Measurements from ENCODE around the gene TRH. TPM values are rescaled to one million over a fixed set of nuclear protein-coding genes. Genes with fewer than 3 reads are reported as not detected.
"Not testable (repeated sequence)": the region's sequence is repeated elsewhere in the genome, so short reads cannot be mapped to it uniquely, and the experiment has no call there.

TRH gene
- polyA plus RNA-seq, 1 donor: 0.34 TPM

DNA sequence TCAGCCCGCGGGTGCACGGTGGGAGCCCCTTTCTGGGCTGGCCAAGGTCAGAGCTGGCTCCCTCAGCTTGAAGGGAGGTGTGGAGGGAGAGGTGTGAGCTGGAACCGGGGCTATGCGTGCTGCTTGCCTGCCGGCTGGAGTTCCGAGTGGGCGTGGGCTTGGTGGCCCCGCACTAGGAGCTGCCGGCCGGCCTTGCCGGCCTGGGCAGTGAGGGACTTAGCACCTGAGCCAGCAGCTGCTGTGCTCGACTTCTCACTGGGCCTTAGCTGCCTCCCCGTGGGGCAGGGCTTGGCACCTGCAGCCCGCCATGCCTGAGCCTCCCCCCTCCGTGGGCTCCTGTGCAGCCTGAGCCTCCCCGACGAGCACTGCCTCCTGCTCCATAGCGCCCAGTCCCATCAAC, 36.0 kb downstream of the TRH start:
- no peak for DNase-seq (ENCODE audit: low read depth)

DNA sequence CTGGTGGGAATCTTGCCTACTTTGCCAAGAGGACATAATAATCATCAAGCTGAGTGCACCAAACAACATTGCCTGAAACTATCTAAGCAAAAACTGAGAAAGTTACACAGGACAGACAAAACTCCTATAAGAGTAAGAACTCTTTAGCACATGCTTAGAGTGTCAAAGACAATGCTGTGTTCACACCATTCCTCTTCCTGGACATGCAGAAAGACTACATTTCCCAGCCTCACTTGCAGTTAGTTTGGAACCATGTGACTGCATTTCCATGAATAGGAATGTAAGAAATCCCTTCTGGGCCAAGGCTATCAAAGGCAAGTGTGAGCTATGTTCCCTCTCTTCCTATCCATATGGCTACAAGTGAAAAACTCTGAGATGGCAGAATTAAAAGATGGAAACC, 37.6 kb downstream of the TRH start:
- not testable (repeated sequence) for DNase-seq (ENCODE audit: low read depth)

DNA sequence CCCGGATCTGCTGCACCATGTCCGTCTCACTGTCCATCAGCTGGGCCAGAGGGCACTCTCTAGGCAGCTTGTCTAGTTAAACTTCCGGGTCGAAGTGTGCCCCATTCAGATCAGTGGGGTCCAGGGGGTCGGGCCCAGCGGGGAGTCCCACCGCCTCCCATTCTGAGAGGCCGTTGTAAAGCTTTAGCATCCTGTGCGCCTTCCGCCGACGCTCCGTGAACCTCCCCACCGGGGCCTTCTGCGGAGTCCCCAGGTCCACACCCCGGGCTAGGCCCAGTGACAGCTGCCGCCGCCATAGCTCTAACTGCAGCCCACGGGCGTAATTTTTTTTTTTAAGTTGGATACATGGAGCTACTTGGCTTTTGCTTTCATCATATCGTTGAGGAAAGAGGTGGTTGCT, 38.7 kb downstream of the TRH start:
- DNase-seq (ENCODE audit: low read depth): not testable (repeated sequence)

DNA sequence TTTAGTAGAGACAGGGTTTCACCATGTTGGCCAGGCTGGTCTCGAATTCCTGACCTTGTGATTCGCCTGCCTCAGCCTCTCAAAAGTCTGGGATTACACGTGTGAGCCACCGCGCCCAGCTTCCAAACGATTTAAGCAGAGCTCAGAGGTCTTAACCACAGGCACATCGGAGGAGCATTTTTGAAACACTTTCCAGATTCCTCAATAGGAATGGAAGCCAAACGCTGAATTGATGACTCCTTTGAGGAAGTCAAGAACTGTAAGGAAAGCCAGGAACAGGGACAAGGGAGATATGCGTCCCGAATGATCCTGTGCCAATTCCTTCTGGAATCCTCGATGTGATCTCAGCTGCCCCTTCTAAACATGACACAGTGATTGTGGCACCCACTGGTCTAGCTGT, 40.0 kb downstream of the TRH start:
- no peak for DNase-seq (ENCODE audit: low read depth)

DNA sequence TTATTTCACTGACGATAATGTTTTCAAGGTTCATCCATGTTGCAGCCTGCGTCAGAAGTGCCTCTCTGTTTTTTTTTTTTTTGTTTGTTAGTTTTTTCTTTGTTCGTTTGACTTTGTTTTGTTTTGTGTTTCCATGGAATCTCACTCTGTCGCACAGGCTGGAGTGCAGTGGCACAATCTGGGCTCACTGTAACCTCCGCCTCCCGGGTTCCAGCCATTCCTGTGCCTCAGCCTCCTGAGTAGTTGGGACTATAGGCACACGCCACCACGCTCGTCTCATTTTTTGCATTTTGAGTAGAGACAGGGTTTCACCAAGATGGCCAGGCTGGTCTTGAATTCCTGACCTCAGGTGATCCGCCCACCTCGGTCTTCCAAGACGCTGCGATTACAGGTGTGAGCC, 43.1 kb downstream of the TRH start:
- DNase-seq (ENCODE audit: low read depth): not testable (repeated sequence)

DNA sequence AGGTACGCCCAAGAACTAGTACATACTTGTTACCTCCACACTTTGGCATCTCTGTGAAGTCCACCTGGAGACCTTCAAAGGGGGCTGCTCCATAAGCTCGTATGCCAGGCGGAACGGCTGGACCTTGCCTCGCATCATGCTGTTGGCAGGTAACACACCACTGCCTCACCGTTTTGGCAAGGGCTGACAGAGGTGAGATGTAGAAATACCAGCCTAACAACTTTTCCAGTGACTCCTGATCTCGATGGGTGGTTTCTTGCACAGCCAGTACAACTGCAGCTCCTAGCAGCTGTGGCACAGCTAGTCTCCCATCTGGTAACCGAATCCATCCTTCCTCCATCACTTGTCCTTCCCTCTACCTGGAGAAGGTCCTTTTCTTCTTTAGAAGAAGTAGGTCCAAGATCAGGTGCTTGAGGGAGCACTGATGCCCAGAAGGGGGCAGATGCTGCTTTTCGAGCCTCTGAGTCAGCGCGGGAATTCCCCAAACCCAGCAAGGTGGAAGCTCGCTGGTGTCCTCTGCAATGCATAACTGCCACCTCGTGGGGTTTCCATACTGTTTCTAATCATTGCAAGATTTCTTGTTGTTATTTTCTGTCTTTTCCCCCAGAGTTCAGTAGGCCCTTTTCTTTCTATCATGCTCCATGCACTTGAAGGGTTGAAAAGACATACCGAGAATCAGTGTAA, 51.8 kb downstream of the TRH start:
- DNase-seq (ENCODE audit: low read depth): not testable (repeated sequence)

DNA sequence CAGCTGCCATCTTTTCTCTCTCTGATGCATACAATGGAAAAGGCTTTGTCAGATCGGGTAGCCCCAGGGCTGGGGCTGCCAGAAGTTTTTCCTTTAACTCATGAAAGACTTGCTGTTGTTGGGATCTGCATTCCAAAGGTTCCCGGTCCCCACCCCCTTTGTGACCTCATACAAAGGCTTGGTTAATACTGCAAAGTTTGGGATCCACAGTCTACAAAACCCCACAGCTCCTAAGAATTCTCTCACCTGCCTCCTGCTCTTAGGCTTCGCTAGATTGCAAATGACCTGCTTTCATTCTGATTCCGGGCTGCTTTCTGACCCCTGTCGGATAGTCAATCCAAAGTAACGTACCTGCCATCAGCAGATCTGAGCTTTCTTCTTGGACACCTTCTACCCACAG, 52.9 kb downstream of the TRH start:
- not testable (repeated sequence) for DNase-seq (ENCODE audit: low read depth)

Other genes with a start within 250 kb of the TRH start
- gene TMCC1, start 81.0 kb upstream of the TRH start, polyA plus RNA-seq (ENCODE audit: insufficient read length): 40.2 TPM
- gene ALG1L2, start 107.1 kb downstream of the TRH start, polyA plus RNA-seq (ENCODE audit: insufficient read length): 1.3 TPM